HuH-7 (cell line): ENCODE measurements around the gene RAP1GDS1.
"Not testable (repeated sequence)": the region's sequence is repeated elsewhere in the genome, so short reads cannot be mapped to it uniquely, and the experiment has no call there.

Experiments
- DNase-seq: peaks from one replicate; pipeline ENCODE4 v3.0.0; 2011; ENCODE audit warnings: low spot score

The RAP1GDS1 gene

DNA sequence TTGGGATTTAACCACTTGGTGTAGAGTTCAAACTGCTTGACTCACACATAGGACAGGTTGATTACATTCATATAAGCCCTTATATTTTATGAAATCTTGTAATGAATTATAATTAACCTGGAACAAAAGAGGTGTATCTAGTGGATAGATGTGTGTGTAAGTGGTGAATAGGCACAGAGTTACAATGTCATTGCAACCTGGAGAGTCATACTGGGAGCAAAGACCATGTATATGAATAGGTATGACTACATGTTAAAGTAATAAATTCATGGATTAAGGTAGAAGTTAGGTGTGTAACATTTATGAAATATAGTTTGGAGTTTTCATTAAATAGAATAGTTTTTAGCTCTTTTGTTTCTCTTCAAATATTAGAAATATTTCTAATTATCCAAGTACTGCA is 26.1 kb downstream of the RAP1GDS1 start:
- DNase-seq: no peak

DNA sequence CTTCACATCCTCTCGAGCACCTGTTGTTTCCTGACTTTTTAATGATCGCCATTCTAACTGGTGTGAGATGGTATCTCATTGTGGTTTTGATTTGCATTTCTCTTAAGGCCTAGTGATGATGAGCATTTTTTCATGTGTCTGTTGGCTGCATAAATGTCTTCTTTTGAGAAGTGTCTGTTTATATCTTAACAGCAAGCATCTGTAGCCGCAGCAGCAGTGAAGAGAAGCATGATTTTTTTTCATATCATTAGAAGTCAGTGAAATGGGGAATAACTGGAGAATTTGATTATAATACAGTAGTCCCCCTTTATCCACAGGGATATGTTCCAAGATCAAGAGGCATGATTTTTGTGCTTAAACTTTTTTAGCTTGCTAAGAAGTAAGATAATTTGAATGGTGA is 27.5 kb downstream of the RAP1GDS1 start:
- DNase-seq: not testable (repeated sequence)

DNA sequence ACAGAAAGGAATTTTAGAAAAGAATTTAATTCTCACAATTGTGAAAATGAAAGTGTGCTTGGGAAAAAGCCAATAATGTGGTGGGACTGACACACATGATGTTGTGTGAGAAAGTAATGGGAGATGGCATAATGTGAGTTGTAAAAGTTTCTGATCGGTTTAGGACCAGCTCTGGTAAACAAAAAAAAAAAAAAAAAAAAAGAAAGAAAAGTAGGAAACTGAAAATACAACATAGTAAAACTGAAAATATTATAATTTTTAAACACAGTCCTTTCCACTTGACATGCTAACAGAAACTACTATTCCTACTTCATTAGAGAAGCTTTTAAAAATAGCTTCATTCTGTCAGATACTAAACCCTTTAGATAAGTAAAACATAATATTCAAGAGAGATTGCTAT is 28.2 kb downstream of the RAP1GDS1 start:
- no peak for DNase-seq

DNA sequence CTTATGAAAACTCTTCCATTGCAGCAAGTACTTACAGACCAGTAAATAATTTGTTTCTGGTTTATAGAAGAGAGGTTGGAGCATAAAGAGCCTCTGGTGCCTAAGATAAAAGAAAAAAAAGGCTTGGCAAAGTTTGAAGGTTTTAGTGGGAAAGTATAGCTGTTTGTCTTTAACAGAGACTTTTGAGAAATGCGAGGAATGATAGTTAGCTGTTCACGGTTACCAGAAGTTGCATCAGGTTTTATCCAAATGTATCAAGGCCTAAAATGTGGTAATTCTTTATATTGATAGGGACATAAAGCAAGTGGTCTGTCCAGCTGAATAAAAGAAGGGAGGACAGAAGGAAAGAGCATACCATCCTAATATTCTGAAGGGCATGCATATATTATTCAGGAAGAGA is 29.3 kb downstream of the RAP1GDS1 start:
- DNase-seq: no peak

DNA sequence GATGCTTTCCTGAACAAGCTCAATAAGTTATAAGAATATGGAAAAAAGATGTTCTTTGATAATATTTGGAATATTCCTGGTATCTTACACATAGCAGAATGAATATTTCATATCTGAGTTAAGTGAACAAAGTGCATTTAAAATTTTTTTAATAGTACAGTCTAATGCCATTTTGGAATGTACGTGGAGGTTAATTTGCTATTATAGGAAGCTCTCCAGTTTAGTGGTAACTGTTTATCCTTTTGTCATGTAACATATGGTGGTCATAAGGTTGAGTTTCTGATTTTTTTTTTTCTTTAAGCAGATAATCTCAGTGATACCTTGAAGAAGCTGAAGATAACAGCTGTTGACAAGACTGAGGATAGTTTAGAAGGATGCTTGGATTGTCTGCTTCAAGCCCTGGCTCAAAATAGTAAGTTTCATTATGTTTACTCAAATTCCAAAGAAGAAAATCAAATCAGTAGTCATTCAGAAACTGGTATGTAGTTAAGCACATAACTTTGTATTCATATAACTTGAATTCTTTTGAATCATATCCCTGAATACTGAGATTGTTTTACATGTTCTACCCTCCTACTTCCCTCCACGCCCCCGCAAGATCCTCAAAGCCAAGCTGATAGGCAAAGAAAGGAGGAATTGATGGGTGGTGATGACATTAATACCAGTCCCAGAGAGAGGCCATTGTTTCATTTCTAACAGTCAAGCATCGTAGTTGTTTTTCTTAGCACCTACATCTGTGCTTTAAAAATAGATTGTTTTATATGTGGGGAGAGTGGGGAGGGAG is 32.1 kb downstream of the RAP1GDS1 start:
- no peak for DNase-seq

DNA sequence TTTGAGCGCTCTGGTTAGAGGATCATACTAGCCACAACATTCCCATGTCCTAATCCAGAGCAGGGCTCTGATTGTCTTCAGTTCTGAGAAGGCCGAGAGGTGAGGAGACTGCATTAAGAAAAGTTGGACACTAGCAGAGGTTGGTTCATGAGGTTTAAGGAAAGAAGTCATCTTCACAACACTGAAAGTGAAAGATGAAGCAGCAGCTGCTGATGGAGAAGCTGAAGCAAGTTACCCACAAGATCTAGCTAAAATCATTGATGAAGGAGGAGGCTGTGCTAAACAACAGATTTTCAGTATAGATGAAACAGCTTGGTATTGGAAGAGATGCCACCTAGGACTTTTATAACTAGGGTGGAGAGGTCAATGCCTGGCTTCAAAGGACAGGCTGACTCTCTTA is 36.8 kb downstream of the RAP1GDS1 start:
- no peak for DNase-seq

DNA sequence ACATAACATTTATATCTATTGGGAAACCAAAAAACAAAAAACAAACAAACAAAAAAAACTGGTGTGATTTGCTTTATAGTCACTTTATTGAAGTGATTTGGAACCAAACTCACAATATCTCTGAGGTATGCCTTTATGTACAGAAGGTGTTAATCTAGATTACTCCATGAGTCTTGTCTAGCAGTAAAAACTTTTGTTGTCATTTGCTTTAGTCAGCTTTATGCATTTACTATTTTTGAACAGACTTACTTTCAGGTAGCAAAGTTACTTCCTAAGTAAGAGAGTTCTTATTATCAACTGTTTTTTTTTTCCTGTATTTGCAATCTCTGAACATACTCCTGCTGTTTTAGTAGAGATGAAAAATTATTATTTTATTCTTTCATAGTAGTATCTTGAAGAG is 39.5 kb downstream of the RAP1GDS1 start:
- DNase-seq: no peak

DNA sequence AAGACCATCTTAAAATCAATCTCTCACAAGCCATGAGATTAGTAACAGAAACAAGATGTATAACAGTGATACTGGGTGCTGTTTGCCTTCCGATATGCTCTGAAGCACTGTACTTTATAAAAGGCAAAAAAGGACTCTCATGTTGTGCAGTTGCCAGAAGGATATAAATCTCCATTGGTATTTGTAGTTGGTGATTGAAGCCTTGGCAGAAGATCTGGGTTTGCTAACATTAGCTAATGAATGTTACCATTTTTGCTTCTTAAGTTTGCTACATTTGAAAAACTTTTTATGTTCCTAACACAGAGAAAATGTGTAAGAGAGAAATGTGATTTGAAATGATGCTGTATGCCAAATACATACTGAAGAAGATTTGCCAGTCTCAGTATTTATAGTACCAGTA is 44.4 kb downstream of the RAP1GDS1 start:
- no peak for DNase-seq

DNA sequence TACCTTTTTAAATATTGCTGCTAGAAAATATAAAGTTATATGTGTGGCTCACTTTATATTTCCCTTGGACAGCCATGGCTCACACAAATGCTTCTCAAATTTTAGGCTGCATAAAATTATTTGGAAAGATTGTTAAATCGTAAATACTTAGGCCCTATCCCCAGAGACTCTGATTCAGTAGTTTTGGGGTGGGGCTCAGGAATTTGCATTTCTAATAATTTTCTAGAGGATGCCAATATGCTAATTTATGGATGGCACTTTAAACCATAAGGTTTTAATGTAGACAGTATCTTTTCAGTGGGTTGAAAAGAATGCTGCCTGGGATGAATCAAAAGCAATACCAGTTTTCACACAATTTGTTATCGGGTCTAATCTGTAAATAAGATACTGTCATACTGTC is 49.7 kb downstream of the RAP1GDS1 start:
- no peak for DNase-seq

DNA sequence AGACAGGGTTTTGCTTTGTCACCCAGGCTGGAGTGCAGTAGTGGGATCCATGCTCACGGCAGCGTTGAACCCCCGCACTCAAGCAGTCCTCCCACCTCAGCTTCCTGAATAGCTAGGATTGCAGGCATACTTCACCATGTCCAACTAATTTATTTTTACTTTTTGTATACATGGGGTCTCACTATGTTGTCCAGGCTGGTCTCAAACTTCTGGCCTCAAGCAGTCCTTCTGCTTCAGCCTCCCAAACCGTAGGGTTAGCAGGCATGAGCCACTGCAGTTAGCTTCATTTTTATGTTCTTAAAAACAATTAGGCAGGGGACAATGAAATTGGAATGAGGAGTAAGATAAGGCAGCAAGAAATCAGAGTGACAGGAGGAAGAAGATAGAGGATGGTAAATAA is 50.5 kb downstream of the RAP1GDS1 start:
- no peak for DNase-seq

DNA sequence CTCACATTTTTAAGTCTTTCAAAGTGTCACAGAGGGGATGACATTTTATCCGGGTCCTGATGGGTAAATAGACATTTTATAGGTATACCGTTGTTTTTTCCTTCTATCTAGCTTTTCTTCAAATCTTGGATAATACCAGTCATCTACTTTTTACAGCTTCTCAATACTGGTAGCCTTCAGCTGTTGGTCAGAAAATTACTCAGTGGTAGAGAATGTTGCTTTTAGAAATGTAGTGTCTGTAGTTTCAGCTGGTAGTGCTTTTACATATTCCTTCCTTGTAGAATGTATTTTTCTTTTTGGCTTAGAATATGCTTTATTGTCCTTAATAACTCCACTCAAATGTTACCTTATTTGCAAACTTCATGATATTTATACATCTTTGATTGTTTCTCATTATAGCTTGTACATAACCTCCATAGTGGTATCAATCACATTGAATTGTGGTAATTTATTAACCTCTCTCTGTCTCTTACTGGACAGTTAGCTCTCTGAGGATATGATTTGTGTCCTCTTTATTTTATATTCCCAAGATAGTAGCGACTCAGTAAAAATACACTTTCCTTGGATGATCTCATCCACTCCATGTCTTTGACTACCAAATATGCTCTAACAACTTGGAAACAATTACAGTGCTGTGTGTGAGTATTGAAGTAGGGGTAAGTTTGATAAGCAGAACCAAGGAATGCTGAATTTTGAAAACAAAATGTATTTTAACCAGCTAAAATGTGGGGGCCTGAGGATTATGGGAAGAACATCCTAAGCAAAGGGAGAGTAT is 53.8 kb downstream of the RAP1GDS1 start:
- DNase-seq: no peak

DNA sequence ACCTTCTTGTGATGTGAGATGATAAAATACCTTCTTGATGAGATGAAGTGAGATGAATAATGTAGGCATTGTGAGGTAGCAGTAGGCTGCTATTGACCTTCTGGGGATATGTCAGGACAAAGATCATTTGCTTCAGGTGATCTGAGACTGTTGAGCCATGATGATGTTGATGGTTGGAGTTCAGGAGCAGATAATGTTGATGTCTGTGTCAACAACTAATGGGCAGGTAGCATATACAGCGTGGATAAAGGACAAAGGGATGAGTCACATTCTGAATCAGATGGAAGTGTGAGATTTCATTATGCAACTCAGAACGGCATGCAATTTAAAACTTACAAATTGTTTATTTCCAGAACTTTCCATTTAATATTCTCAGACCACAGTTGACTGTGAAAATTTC is 57.3 kb downstream of the RAP1GDS1 start:
- DNase-seq: no peak

DNA sequence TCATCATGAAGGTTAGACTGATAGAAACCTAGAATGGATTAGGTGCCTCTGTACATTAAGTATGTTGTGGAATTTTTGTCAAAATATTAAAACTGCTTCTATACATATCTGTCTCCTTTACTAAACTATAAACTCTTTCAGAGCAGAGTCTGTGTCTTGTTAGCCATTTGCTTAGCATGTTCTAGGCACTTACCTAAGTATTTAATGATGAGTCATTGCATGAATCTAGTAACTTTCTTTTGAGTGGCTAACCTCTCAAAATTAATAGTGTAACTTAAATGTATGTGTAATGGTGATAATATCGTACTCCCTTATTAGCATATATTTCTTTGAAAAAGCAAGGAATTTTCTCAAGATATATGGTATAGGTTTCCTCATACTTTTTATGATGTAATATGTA is 57.8 kb downstream of the RAP1GDS1 start:
- no peak for DNase-seq

DNA sequence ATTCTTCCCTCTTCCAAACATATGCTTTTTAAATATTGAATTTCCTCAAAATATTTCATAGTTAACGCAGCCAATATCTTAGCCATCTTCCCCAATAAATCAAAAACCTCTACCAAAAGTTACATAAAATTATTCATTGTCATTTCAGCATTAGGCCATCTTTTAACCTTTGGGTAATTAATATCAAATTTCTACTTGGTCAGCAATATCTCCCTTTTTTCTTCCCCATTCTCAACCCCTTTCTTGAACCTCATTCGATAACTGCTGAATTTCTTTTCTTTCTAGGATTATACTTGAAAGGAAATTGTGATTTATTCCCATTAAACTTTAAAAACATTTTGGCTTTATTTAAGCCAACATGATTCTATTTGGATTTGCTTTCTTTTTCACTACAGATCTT is 65.0 kb downstream of the RAP1GDS1 start:
- no peak for DNase-seq

DNA sequence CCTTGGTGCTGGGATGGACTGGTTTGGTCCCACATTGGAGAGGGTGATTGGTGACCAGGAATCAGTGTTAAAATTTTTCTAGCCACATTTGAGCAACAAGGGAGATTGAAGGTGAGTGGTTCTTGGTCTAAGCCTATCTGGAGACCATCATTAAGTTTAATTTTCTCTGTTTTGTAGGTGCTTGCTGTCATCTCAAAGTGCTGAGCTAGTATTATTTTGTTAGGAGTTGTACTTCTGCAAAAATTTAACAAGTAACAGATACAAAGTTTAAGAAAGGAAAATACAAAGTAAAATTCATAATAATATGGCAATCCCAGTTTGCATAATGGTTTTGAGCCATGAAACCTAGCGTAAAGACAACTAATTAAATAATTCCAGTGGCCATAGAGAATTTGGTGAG is 66.5 kb downstream of the RAP1GDS1 start:
- no peak for DNase-seq

DNA sequence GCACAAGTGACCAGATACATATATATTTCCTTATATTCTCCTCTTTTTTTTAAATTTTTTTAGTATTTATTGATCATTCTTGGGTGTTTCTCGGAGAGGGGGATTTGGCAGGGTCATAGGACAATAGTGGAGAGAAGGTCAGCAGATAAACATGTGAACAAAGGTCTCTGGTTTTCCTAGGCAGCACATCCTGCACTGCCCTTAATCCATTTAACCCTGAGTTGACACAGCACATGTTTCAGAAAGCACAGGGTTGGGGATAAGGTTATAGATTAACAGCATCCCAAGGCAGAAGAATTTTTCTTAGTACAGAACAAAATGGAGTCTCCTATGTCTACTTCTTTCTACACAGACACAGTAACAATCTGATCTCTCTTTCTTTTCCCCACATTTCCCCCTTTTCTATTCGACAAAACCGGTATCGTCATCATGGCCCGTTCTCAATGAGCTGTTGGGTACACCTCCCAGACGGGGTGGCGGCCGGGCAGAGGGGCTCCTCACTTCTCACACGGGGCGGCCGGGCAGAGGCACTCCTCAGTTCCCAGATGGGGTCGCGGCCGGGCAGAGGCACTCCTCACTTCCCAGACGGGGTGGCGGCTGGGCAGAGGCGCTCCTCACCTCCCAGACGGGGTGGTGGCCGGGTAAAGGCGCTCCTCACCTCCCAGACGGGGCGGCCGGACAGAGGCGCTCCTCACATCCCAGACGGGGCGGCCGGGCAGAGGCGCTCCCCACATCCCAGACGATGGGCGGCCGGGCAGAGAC is 68.9 kb downstream of the RAP1GDS1 start:
- not testable (repeated sequence) for DNase-seq

DNA sequence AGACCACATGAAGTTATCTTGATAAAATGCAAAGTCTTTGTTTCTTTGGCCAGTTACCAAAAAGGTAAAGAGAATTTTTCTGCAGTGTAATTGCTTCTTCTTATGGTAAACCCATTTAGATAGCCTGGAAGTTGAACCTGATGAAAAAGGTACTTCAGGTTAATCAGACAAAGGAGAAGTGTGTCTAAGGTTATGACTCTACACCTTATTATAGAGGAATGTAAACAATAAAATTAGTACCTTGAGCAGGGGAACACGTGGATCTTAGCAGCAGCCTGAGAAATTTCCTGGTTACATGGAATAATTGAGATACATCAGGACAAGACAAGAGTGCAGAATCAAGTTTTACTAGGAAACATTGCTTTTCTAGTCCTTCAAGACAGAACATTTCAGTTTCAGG is 70.8 kb downstream of the RAP1GDS1 start:
- no peak for DNase-seq

DNA sequence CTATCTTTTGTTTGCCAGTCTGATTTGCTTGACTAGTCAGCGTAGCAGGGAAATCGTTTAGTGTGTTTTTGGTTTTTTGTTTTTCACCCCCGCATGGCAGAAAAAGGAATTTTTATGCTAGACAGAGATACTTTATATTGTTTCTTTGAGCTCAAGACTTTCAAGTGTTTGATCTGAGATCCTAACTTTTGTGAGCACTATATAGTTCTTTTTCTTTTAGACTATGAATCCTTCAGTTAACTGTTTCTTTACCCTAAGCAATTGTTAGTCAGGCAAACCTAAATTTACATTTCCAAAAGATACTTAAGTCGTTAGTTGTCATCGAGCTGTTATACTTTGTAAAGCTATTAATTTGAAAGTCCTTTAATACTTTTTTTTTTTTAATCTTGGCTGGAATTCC is 73.3 kb downstream of the RAP1GDS1 start:
- DNase-seq: no peak

DNA sequence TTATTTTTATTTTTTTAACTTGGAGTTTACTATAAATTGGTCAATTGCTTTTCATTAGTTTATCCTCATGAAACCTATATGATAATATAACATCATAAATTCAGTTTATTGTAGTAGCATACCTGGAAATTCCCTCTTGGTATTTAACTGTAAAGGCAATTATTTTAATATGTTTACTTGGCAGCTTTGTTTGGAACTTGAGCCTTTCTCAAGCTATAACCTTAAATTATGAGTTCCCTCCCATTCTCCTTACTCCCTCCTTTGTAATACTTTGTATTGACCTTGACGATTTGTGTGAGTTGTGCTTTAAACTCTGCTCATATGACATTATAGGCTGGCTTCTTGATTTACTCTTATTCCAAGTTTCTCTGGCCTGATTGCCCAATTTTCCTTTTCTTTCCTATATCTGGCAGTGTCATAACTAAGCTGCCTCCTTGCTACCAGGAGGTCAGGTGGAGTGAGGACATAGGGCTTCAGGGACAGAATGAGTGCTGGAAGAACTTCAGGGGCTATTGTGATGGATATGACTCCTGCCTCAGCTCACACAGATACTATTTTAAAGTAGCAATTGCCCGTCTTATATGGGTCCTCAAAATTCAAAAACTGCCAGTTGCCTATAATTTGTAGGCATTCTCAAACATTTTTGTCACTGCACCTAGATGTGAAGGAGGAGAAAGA is 77.7 kb downstream of the RAP1GDS1 start:
- DNase-seq: no peak

DNA sequence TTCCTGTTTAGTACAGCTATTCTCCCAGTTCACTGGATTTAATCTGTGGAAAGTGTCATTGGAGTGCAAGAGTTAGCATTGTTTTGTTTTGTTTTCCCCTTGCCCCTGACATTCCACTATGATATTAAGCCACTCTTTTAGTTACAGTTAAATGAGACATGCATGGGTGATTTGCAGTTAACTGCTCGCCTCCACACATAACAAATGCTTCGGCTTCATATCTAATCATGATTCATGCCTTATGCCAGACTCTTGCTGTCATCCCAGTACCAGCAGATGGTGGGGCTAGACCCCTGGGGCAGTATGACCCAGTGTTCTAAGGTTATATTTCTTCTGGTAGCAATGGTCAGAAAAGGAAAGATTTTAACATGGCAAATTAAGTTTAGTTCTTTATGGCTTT is 80.1 kb downstream of the RAP1GDS1 start:
- no peak for DNase-seq

DNA sequence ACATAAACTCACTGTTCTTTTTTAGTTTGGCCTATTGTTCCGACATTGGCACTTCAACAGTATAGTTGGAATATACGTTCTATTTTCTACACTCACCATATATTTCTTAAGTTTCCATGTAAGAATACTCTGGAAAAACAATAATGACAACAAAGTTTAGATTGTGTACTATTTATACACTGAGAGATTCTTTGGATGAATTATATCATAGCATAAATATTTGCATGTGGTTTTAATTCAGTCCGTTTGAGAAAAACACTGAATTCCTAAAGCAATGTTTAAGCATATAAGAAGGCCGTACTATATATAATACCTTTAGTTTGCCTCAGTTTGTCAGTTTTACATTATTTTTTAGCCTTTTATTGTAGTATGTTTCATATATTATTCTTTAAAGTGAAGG is 82.4 kb downstream of the RAP1GDS1 start:
- no peak for DNase-seq

DNA sequence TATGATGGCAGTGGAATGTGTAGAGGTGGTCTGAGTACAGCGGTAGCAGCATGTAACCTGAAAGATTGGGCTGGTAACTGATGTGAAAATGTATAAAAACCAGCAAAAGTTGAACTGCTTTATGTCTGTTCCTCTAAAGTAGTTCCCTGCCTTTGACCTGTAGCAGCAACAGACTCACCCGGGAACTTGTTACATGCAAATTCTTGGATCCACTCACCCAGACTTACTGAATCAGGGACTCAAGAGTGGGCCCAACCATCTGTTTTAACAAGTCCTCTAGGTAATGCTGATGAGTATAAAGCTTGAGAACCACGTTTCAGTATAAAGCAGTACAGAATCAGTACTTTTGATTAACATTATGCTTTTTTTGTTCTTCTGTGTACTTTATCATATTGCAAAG is 84.7 kb downstream of the RAP1GDS1 start:
- no peak for DNase-seq
